Activated CD8-positive, alpha-beta T cell treated with anti-CD3 and anti-CD28 coated beads for 36 hours (primary cell): Measurements from ENCODE around the gene CEP57L1. TPM values are rescaled to one million over a fixed set of nuclear protein-coding genes. Genes with fewer than 3 reads are reported as not detected.
A peak's percentile ranks its signal among the peaks of the same experiment; 100 is the strongest.

Experiments used
- ATAC-seq: fragments of 200-7000 bp; cut with Tn5 transposase; one replicate; pipeline ENCODE4 v1.10.0; 2021; ENCODE audit warnings: mild to moderate bottlenecking, moderate library complexity
- CTCF ChIA-PET: fragments of 350-600 bp; sonication (Branson Sonifier 250); formaldehyde crosslinking; loops from one replicate; lab custom pipeline; 2021; ENCODE audit warnings: antibody characterized with exemption; lab: Charles Lee
- POLR2A ChIA-PET: fragments of 350-600 bp; sonication (Branson Sonifier 250); formaldehyde crosslinking; loops from one replicate; lab custom pipeline; 2021; ENCODE audit warnings: antibody characterized with exemption; lab: Charles Lee
- DNase-seq: peaks from one replicate; pipeline ENCODE4 v3.0.0-alpha.2; 2020
- H3K27ac Mint-ChIP-seq: one replicate; pipeline ENCODE4 v1.8.0; 2021; ENCODE audit warnings: mild to moderate bottlenecking, mixed read lengths
- H3K27me3 Mint-ChIP-seq: one replicate; pipeline ENCODE4 v1.8.0; 2021; ENCODE audit warnings: mixed read lengths
- H3K36me3 Mint-ChIP-seq: one replicate; pipeline ENCODE4 v1.8.0; 2021; ENCODE audit warnings: low read depth, mixed read lengths
- H3K4me1 Mint-ChIP-seq: one replicate; pipeline ENCODE4 v1.8.0; 2021; ENCODE audit warnings: low read depth, mixed read lengths
- H3K4me3 Mint-ChIP-seq: one replicate; pipeline ENCODE4 v1.8.0; 2021; ENCODE audit warnings: mild to moderate bottlenecking, moderate library complexity, mixed read lengths
- H3K9me3 Mint-ChIP-seq: one replicate; pipeline ENCODE4 v1.8.0; 2021; ENCODE audit warnings: mixed read lengths
- CTCF ChIP-seq: fragments of 200-600 bp; IDR thresholded peaks from one replicate; pipeline ENCODE4 v1.8.0; 2022; ENCODE audit warnings: antibody characterized with exemption, mild to moderate bottlenecking
- intact Hi-C: fragments of 100-400 bp; cut with micrococcal nuclease; formaldehyde crosslinking; loops from one replicate; pipeline ENCODE4 v1.10.0; 2022
- total RNA-seq, 2 experiments: library from RNA; stranded (reverse); gene quantifications; one replicate each; pipeline ENCODE4 v1.2.3, GENCODE V29; 2021

The CEP57L1 gene
- total RNA-seq, 2 experiments from 2014 or later, result 25.0 to 25.8 TPM

GRCh38 chr6:109076377-109076776 lies 18.9 kb upstream of the CEP57L1 start:
- Mint-ChIP-seq H3K36me3 (no peaks in the 10 kb centered on the region), H3K27me3 (no peaks in the 10 kb centered on the region), H3K27ac (no peak overlapping the region), H3K4me3 (no peak overlapping the region), H3K4me1 (peaks cover 14% of the 10 kb centered on the region), H3K9me3 (no peaks in the 10 kb centered on the region)
- TF ChIP-seq CTCF, result no peak
- no peak for DNase-seq
- no peak for ATAC-seq
- POLR2A ChIA-PET, result no interaction called here
- CTCF ChIA-PET, result interaction anchor here (0.9 to 8.1 kb wide), 4 partner anchors 8 to 535 kb away, joined by 3 to 81 read pairs (median 16); no protein-coding TSS in a partner anchor
- intact Hi-C loops, result loop anchor here (10.0 kb wide), 1 partner anchor 232 kb away; the partner anchor contains the start of gene ARMC2

GRCh38 chr6:109079981-109080380 lies 15.3 kb upstream of the CEP57L1 start:
- Mint-ChIP-seq H3K9me3 (no peaks in the 10 kb centered on the region), H3K27ac (no peak overlapping the region), H3K4me1 (peaks cover 13% of the 10 kb centered on the region), H3K27me3 (no peaks in the 10 kb centered on the region), H3K4me3 (no peak overlapping the region), H3K36me3 (no peaks in the 10 kb centered on the region)
- DNase-seq (no peak), ATAC-seq (no peak)
- TF ChIP-seq CTCF, result no peak
- ChIA-PET POLR2A (interaction anchor here (0.6 kb wide), 1 partner anchor 67 kb away, joined by 3 read pairs; no protein-coding TSS in a partner anchor), CTCF (interaction anchor here (0.6 to 1.6 kb wide), 3 partner anchors 8 to 538 kb away, joined by 3 to 5 read pairs (median 3); no protein-coding TSS in a partner anchor)
- intact Hi-C loops, result loop anchor here (10.0 kb wide), 1 partner anchor 235 kb away; the partner anchor contains the start of gene ARMC2

GRCh38 chr6:109081026-109081425 lies 14.3 kb upstream of the CEP57L1 start:
- no peak for TF ChIP-seq CTCF
- Mint-ChIP-seq H3K4me3 (no peak overlapping the region), H3K4me1 (peaks cover 13% of the 10 kb centered on the region), H3K27ac (no peak overlapping the region), H3K36me3 (no peaks in the 10 kb centered on the region), H3K9me3 (no peaks in the 10 kb centered on the region), H3K27me3 (no peaks in the 10 kb centered on the region)
- CTCF ChIA-PET, result interaction anchor here (1.2 to 1.6 kb wide), 3 partner anchors 8 to 539 kb away, joined by 3 to 7 read pairs (median 5); no protein-coding TSS in a partner anchor
- no peak for ATAC-seq
- POLR2A ChIA-PET, result no interaction called here
- no peak for DNase-seq
- intact Hi-C loops, result no loop called here

- ATAC-seq, result no peak
- ChIA-PET CTCF (interaction anchor here (1.2 to 1.3 kb wide), 2 partner anchors 8 to 246 kb away, joined by 3 to 7 read pairs; no protein-coding TSS in a partner anchor), POLR2A (no interaction called here)
- H3K9me3 Mint-ChIP-seq, result no peaks in the 10 kb centered on the region
- H3K27ac Mint-ChIP-seq, result no peak overlapping the region
- no peak for TF ChIP-seq CTCF
- no peak for DNase-seq
- peaks cover 10% of the 10 kb centered on the region for H3K4me1 Mint-ChIP-seq
- intact Hi-C loops, result no loop called here
- H3K27me3 Mint-ChIP-seq, result no peaks in the 10 kb centered on the region
- H3K4me3 Mint-ChIP-seq, result no peak overlapping the region
- no peaks in the 10 kb centered on the region for H3K36me3 Mint-ChIP-seq
Observed at GRCh38 chr6:109081516-109082187, 13.7 kb upstream of the CEP57L1 start.

GRCh38 chr6:109082188-109082577 lies 13.1 kb upstream of the CEP57L1 start:
- Mint-ChIP-seq H3K4me3 (no peak overlapping the region), H3K9me3 (no peaks in the 10 kb centered on the region), H3K27ac (no peak overlapping the region), H3K27me3 (no peaks in the 10 kb centered on the region), H3K36me3 (no peaks in the 10 kb centered on the region), H3K4me1 (peaks cover 10% of the 10 kb centered on the region)
- POLR2A ChIA-PET, result no interaction called here
- TF ChIP-seq CTCF, result peak; percentile 24
- DNase-seq (no peak), ATAC-seq (peak; percentile 69)
- CTCF ChIA-PET, result interaction anchor here (1.2 to 1.3 kb wide), 2 partner anchors 9 to 247 kb away, joined by 3 to 7 read pairs; no protein-coding TSS in a partner anchor
- intact Hi-C loops, result no loop called here
